HepG2 (cell line): ENCODE measurements around the gene SIK3. TPM values are rescaled to one million over a fixed set of nuclear protein-coding genes. Genes with fewer than 3 reads are reported as not detected.

Experiments
- ATAC-seq: fragments of 200-7000 bp; cut with Tn5 transposase; 3 replicates; pipeline ENCODE4 v1.9.1; 2020; ENCODE audit warnings: mild to moderate bottlenecking, moderate library complexity
- BruUV-seq: library from RNA; stranded (reverse); fragments of 400-500 nt; replicated peaks from 2 replicates; lab custom pipeline; 2021; lab: Mats Ljungman, UMichigan
- CTCF ChIA-PET: fragments of 300-600 bp; formaldehyde crosslinking; extraction: SDS; loops from one replicate; lab custom pipeline; 2021; ENCODE audit warnings: low total read pairs, inconsistent platforms, low intra/inter-chr PET ratio; lab: Yijun Ruan, JAX
- POLR2A ChIA-PET: fragments of 350-600 bp; sonication (Branson Sonifier 250); formaldehyde crosslinking; loops from one replicate; lab custom pipeline; 2020; ENCODE audit warnings: antibody characterized with exemption, inconsistent platforms; lab: Yijun Ruan, JAX
- DNase-seq: peaks from one replicate; pipeline ENCODE4 v3.0.0-alpha.2; 2015; ENCODE audit warnings: low spot score
- FAIRE-seq: peaks from 3 replicates; lab custom pipeline; 2011; peaks lifted over from hg19 to GRCh38; lab: Jason Lieb, UNC
- H2AFZ ChIP-seq: one replicate; pipeline ENCODE4 v1.6.1; 2011; ENCODE audit warnings: low read length, inconsistent platforms
- H3K27ac ChIP-seq: fragments of 300-600 bp; 3 replicates; pipeline ENCODE4 v1.8.0; 2011; ENCODE audit warnings: mixed run types, mild to moderate bottlenecking, mixed read lengths, low read length, inconsistent platforms; ENCODE audit not compliant: insufficient read depth; ENCODE audit errors: extremely low read length
- H3K27me3 ChIP-seq, 2 experiments: fragments of 200-600 bp in 1 of 2; 2 replicates in 1 of 2; 3 replicates in 1 of 2; pipeline versions ENCODE4 v1.6.0 to v1.8.0; 2011; ENCODE audit warnings: low read length in 2 of 2, mild to moderate bottlenecking in 2 of 2, moderate library complexity in 2 of 2, inconsistent platforms in 1 of 2; ENCODE audit not compliant: insufficient read depth in 2 of 2, control insufficient read depth in 1 of 2
- H3K36me3 ChIP-seq, 2 experiments: fragments of 200-600 bp in 1 of 2; replicated peaks in 1 of 2; 2 replicates in 1 of 2; 3 replicates in 1 of 2; pipeline versions ENCODE4 v1.5.1 to v1.8.0; 2011; ENCODE audit warnings: low read length in 2 of 2, inconsistent platforms in 1 of 2; ENCODE audit not compliant: insufficient read depth in 2 of 2, control insufficient read depth in 1 of 2
- H3K4me1 ChIP-seq: 2 replicates; pipeline ENCODE4 v1.5.1; 2012; ENCODE audit warnings: low read length, inconsistent platforms; ENCODE audit not compliant: insufficient read depth
- H3K4me2 ChIP-seq: 2 replicates; pipeline ENCODE4 v1.6.0; 2011; ENCODE audit warnings: low read depth, low read length, inconsistent platforms
- H3K4me3 ChIP-seq, 3 experiments: fragments of 200-600 bp in 1 of 3; sonication (generic), shearing (Covaris generic) in 1 of 3; replicated peaks in 1 of 3; 2 replicates each; pipeline ENCODE4 v1.5.1; 2011 to 2016; ENCODE audit warnings: low read length in 3 of 3, inconsistent platforms in 2 of 3, low read depth in 2 of 3, mild to moderate bottlenecking in 2 of 3, control low read depth in 1 of 3, mixed read lengths in 1 of 3; ENCODE audit not compliant: insufficient read depth in 1 of 3
- H3K79me2 ChIP-seq: one replicate; pipeline ENCODE4 v1.6.1; 2011; ENCODE audit warnings: low read length, inconsistent platforms; ENCODE audit not compliant: insufficient read depth
- H3K9ac ChIP-seq: 2 replicates; pipeline ENCODE4 v1.6.0; 2011; ENCODE audit warnings: mild to moderate bottlenecking, low read depth, low read length, inconsistent platforms; ENCODE audit not compliant: insufficient read depth
- H3K9me3 ChIP-seq: 2 replicates; pipeline ENCODE4 v1.5.1; 2012; ENCODE audit warnings: mild to moderate bottlenecking, low read length
- H4K20me1 ChIP-seq: 2 replicates; pipeline ENCODE4 v1.6.0; 2011; ENCODE audit warnings: inconsistent platforms, mild to moderate bottlenecking, low read length, moderate library complexity; ENCODE audit not compliant: insufficient read depth
- AHR ChIP-seq: IDR thresholded peaks from 2 replicates; pipeline ENCODE4 v1.6.1; 2018; ENCODE audit warnings: missing genetic modification reagents, missing compliant biosample characterization
- BRCA1 ChIP-seq: sonication (generic); formaldehyde crosslinking; IDR thresholded peaks from 2 replicates; pipeline ENCODE4 v1.4.0; 2020; ENCODE audit warnings: missing genetic modification reagents
- MBNL3 ChIP-seq: fragments of 250-450 bp; sonication (Bioruptor Pico); conservative IDR thresholded peaks from 2 replicates; pipeline ENCODE4 v1.8.0; 2022; ENCODE audit warnings: mild to moderate bottlenecking, inconsistent platforms
- MTERF4 ChIP-seq: sonication (generic); formaldehyde crosslinking; IDR thresholded peaks from 2 replicates; pipeline ENCODE4 v1.8.0; 2023; ENCODE audit warnings: mild to moderate bottlenecking, missing genetic modification reagents
- NCOR1 ChIP-seq: fragments of 200-600 bp; sonication (generic); IDR thresholded peaks from 2 replicates; pipeline ENCODE4 v1.7.0; 2017; ENCODE audit warnings: antibody characterized with exemption, low read length, borderline replicate concordance
- NFIB ChIP-seq: sonication (generic); formaldehyde crosslinking; IDR thresholded peaks from 2 replicates; pipeline ENCODE4 v1.9.0; 2021; ENCODE audit warnings: missing genetic modification reagents, mild to moderate bottlenecking, borderline replicate concordance
- NKX3-1 ChIP-seq: sonication (generic); formaldehyde crosslinking; IDR thresholded peaks from 2 replicates; pipeline ENCODE4 v1.5.0; 2020; ENCODE audit warnings: missing genetic modification reagents
- PRDM10 ChIP-seq: sonication (generic); formaldehyde crosslinking; IDR thresholded peaks from 2 replicates; pipeline ENCODE4 v1.4.0; 2020; ENCODE audit warnings: low read depth, missing genetic modification reagents
- SALL2 ChIP-seq: sonication (generic); formaldehyde crosslinking; IDR thresholded peaks from 2 replicates; pipeline ENCODE4 v1.8.1; 2023; ENCODE audit warnings: mild to moderate bottlenecking, missing genetic modification reagents, inconsistent platforms
- TARDBP ChIP-seq: sonication (generic); formaldehyde crosslinking; IDR thresholded peaks from 2 replicates; pipeline ENCODE4 v1.8.0; 2022; ENCODE audit warnings: mild to moderate bottlenecking, missing genetic modification reagents
- ZNF101 ChIP-seq: sonication (generic); formaldehyde crosslinking; IDR thresholded peaks from 2 replicates; pipeline ENCODE4 v1.4.0; 2020; ENCODE audit warnings: mild to moderate bottlenecking, low read depth, missing genetic modification reagents, borderline replicate concordance
- ZNF484 ChIP-seq: sonication (generic); formaldehyde crosslinking; IDR thresholded peaks from 2 replicates; pipeline ENCODE4 v1.5.1; 2020; ENCODE audit warnings: mild to moderate bottlenecking, low read depth, missing genetic modification reagents, borderline replicate concordance
- ZNF549 ChIP-seq: sonication (generic); formaldehyde crosslinking; IDR thresholded peaks from 2 replicates; pipeline ENCODE4 v1.5.0; 2020; ENCODE audit warnings: missing genetic modification reagents
- ZNF563 ChIP-seq: sonication (generic); formaldehyde crosslinking; IDR thresholded peaks from 2 replicates; pipeline ENCODE4 v1.8.0; 2022; ENCODE audit warnings: mild to moderate bottlenecking, moderate library complexity, missing genetic modification reagents
- ZNF644 ChIP-seq: IDR thresholded peaks from 2 replicates; pipeline ENCODE4 v1.6.1; 2016; ENCODE audit warnings: low read depth
- WGBS: methylation state at CpG from one replicate; pipeline ENCODE4 v1.1.6; 2017; ENCODE audit warnings: low lambda C conversion rate; 5-methylcytosine and 5-hydroxymethylcytosine counted together
- in situ Hi-C: cut with HindIII; loops from 2 replicates; pipeline ENCODE4 v1.10.0; 2017; ENCODE audit warnings: low pct_unique_long_range_greater_than_20kb; ENCODE audit not compliant: extremely low pct_ligation_motif_present
- intact Hi-C: fragments of 100-400 bp; cut with micrococcal nuclease; formaldehyde crosslinking; loops from one replicate; pipeline ENCODE4 v1.10.0; 2022; ENCODE audit not compliant: unreplicated experiment
- polyA plus RNA-seq, 8 experiments: library from polyadenylated mRNA; depleted of rRNA in 3 of 8; stranded (reverse) in 7 of 8; unstranded in 1 of 8; fragments of >200 nt; fragmentation: Illumina TruSeq in 4 of 8; extraction: Trizol in 4 of 8; gene quantifications; 2 replicates each; pipeline versions ENCODE4 v1.2.1 to v1.2.3, GENCODE V29; 2011 to 2016; ENCODE audit warnings: low read depth in 4 of 8, missing spikeins in 1 of 8, mixed read lengths in 1 of 8; ENCODE audit not compliant: insufficient read depth in 1 of 8
- total RNA-seq, 5 experiments: library from RNA; depleted of rRNA; stranded (reverse); fragments of >200 nt; fragmentation: Illumina TruSeq; extraction: Trizol; gene quantifications; 2 replicates each; pipeline ENCODE4 v1.2.3, GENCODE V29; 2016; ENCODE audit warnings: low read depth in 1 of 5
- TF ChIP-seq, protein P1 (sequence below): IDR thresholded peaks from 2 replicates; pipeline ENCODE4 v1.6.1; 2018; ENCODE audit warnings: missing genetic modification reagents, mild to moderate bottlenecking, missing compliant biosample characterization

SIK3 gene
- total and polyA plus RNA-seq, 2 of the 13 experiments (the other 11 are each of a cell fraction or from before 2014, with no cell fraction given) = 5.7 to 9.8 TPM

- intact Hi-C loops (no loop called here), in situ Hi-C loops (no loop called here)
- no TSS peak for BruUV-seq
Observed at GRCh38 chr11:116857316-116857715, 240.9 kb downstream of the SIK3 start.

More at GRCh38 chr11:116857316-116857715, 240.9 kb downstream of the SIK3 start:
- 98% methylated on average over 2 of the region's 2 CpGs for WGBS
- Histone ChIP-seq H3K9me3 (no peaks in the 10 kb centered on the region), H3K27me3 (no peaks in the 10 kb centered on the region), H3K9ac (no peak overlapping the region), H2AFZ (no peak overlapping the region), H3K36me3 (peaks cover 11 to 51% of the 10 kb centered on the region in 2 experiments), H3K79me2 (no peaks in the 10 kb centered on the region), H4K20me1 (no peaks in the 10 kb centered on the region), H3K4me3 (no peak overlapping the region), H3K4me2 (no peak overlapping the region), H3K27ac (no peak overlapping the region), H3K4me1 (no peaks in the 10 kb centered on the region)
- DNase-seq = no peak
- CTCF ChIA-PET = no interaction called here
- TF ChIP-seq TARDBP (CRISPR knock-in tag) = no peak
- TF ChIP-seq, protein P1, sequence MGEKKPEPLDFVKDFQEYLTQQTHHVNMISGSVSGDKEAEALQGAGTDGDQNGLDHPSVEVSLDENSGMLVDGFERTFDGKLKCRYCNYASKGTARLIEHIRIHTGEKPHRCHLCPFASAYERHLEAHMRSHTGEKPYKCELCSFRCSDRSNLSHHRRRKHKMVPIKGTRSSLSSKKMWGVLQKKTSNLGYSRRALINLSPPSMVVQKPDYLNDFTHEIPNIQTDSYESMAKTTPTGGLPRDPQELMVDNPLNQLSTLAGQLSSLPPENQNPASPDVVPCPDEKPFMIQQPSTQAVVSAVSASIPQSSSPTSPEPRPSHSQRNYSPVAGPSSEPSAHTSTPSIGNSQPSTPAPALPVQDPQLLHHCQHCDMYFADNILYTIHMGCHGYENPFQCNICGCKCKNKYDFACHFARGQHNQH (CRISPR knock-in tag) = no peak
- TF ChIP-seq NKX3-1 = no peak
- no peak for TF ChIP-seq SALL2 (CRISPR knock-in tag)
- TF ChIP-seq NFIB (CRISPR knock-in tag) = no peak
- TF ChIP-seq ZNF484 = no peak
- TF ChIP-seq MBNL3 = no peak
- no peak for TF ChIP-seq PRDM10 (CRISPR knock-in tag)
- no peak for TF ChIP-seq ZNF563
- no peak for TF ChIP-seq NCOR1
- no peak for TF ChIP-seq AHR (CRISPR knock-in tag)
- TF ChIP-seq BRCA1 (CRISPR knock-in tag) = no peak
- TF ChIP-seq ZNF644 (CRISPR knock-in tag) = no peak
- no peak for TF ChIP-seq MTERF4
- no peak for TF ChIP-seq ZNF549 (CRISPR knock-in tag)
- TF ChIP-seq ZNF101 (CRISPR knock-in tag) = no peak
- FAIRE-seq = no peak
- POLR2A ChIA-PET = interaction anchor here (1.3 kb wide), 1 partner anchor 21 kb away, joined by 4 read pairs; no protein-coding TSS in a partner anchor
- no peak for ATAC-seq
